Measurements from ENCODE around the gene IQGAP1.
"Not testable (repeated sequence)": the region's sequence is repeated elsewhere in the genome, so short reads cannot be mapped to it uniquely, and the experiment has no call there.

IQGAP1 gene

GRCh38 chr15:90387534-90388461 is at the start of gene IQGAP1:
Gene IQGAP1, plus strand, starts transcription at chr15:90388242. Its CDS starts 100 bp downstream, at chr15:90388342.
- peak within 1 kb of the TSS; percentile 84 for H3K4me3 Mint-ChIP-seq
- H3K9me3 Mint-ChIP-seq = no peaks in the 10 kb centered on the region
- peaks cover 36% of the 10 kb centered on the region for H3K36me3 Mint-ChIP-seq
- ATAC-seq = peak; percentile 97
- peak within 1 kb of the TSS; percentile 96 for H3K27ac Mint-ChIP-seq
- no peaks in the 10 kb centered on the region for H3K27me3 Mint-ChIP-seq
- H3K4me1 Mint-ChIP-seq = peaks cover 48% of the 10 kb centered on the region

GRCh38 chr15:90338532-90338931 is 49.5 kb upstream of the IQGAP1 start:
- H3K4me3 Mint-ChIP-seq = no peak overlapping the region
- ATAC-seq = no peak
- no peak overlapping the region for H3K27ac Mint-ChIP-seq
- no peaks in the 10 kb centered on the region for H3K9me3 Mint-ChIP-seq
- H3K36me3 Mint-ChIP-seq = no peaks in the 10 kb centered on the region
- H3K4me1 Mint-ChIP-seq = peaks cover 15% of the 10 kb centered on the region
- H3K27me3 Mint-ChIP-seq = no peaks in the 10 kb centered on the region

GRCh38 chr15:90340345-90340744 is 47.7 kb upstream of the IQGAP1 start:
- Mint-ChIP-seq H3K4me1 (peaks cover 15% of the 10 kb centered on the region), H3K36me3 (no peaks in the 10 kb centered on the region), H3K4me3 (no peak overlapping the region), H3K27me3 (no peaks in the 10 kb centered on the region), H3K27ac (no peak overlapping the region), H3K9me3 (no peaks in the 10 kb centered on the region)
- no peak for ATAC-seq

- no peak for ATAC-seq
- H3K4me3 Mint-ChIP-seq = no peak overlapping the region
- no peaks in the 10 kb centered on the region for H3K9me3 Mint-ChIP-seq
- H3K27me3 Mint-ChIP-seq = no peaks in the 10 kb centered on the region
- H3K36me3 Mint-ChIP-seq = no peaks in the 10 kb centered on the region
- H3K27ac Mint-ChIP-seq = no peak overlapping the region
- peaks cover 5% of the 10 kb centered on the region for H3K4me1 Mint-ChIP-seq
Observed at GRCh38 chr15:90343302-90343790, 44.7 kb upstream of the IQGAP1 start.

GRCh38 chr15:90344662-90345061 is 43.4 kb upstream of the IQGAP1 start:
- H3K9me3 Mint-ChIP-seq = no peaks in the 10 kb centered on the region
- no peaks in the 10 kb centered on the region for H3K36me3 Mint-ChIP-seq
- H3K4me1 Mint-ChIP-seq = peaks cover 5% of the 10 kb centered on the region
- H3K4me3 Mint-ChIP-seq = no peak overlapping the region
- H3K27me3 Mint-ChIP-seq = no peaks in the 10 kb centered on the region
- H3K27ac Mint-ChIP-seq = no peak overlapping the region
- ATAC-seq = no peak

- H3K27ac Mint-ChIP-seq = no peak overlapping the region
- no peak overlapping the region for H3K4me3 Mint-ChIP-seq
- H3K9me3 Mint-ChIP-seq = no peaks in the 10 kb centered on the region
- no peak for ATAC-seq
- no peaks in the 10 kb centered on the region for H3K36me3 Mint-ChIP-seq
- H3K27me3 Mint-ChIP-seq = no peaks in the 10 kb centered on the region
- peaks cover 5% of the 10 kb centered on the region for H3K4me1 Mint-ChIP-seq
Observed at GRCh38 chr15:90345857-90346256, 42.2 kb upstream of the IQGAP1 start.

GRCh38 chr15:90347431-90348065 is 40.5 kb upstream of the IQGAP1 start:
- H3K4me1 Mint-ChIP-seq = peaks cover 13% of the 10 kb centered on the region
- H3K4me3 Mint-ChIP-seq, H3K27me3 Mint-ChIP-seq, H3K9me3 Mint-ChIP-seq, H3K27ac Mint-ChIP-seq, ATAC-seq, H3K36me3 Mint-ChIP-seq: not testable (repeated sequence)

GRCh38 chr15:90348456-90348855 is 39.6 kb upstream of the IQGAP1 start:
- Mint-ChIP-seq H3K36me3 (no peaks in the 10 kb centered on the region), H3K27me3 (no peaks in the 10 kb centered on the region), H3K9me3 (no peaks in the 10 kb centered on the region), H3K4me1 (peaks cover 12% of the 10 kb centered on the region), H3K27ac (no peak overlapping the region), H3K4me3 (no peak overlapping the region)
- ATAC-seq = no peak

GRCh38 chr15:90349072-90349471 is 39.0 kb upstream of the IQGAP1 start:
- peaks cover 12% of the 10 kb centered on the region for H3K4me1 Mint-ChIP-seq
- H3K27me3 Mint-ChIP-seq = no peaks in the 10 kb centered on the region
- no peak overlapping the region for H3K27ac Mint-ChIP-seq
- H3K36me3 Mint-ChIP-seq = no peaks in the 10 kb centered on the region
- no peak overlapping the region for H3K4me3 Mint-ChIP-seq
- no peaks in the 10 kb centered on the region for H3K9me3 Mint-ChIP-seq
- no peak for ATAC-seq

- no peak for ATAC-seq
- Mint-ChIP-seq H3K27ac (no peak overlapping the region), H3K27me3 (no peaks in the 10 kb centered on the region), H3K4me1 (peaks cover 12% of the 10 kb centered on the region), H3K4me3 (no peak overlapping the region), H3K9me3 (no peaks in the 10 kb centered on the region), H3K36me3 (no peaks in the 10 kb centered on the region)
Observed at GRCh38 chr15:90349821-90350220, 38.2 kb upstream of the IQGAP1 start.

GRCh38 chr15:90351479-90352106 is 36.4 kb upstream of the IQGAP1 start:
- Mint-ChIP-seq H3K36me3 (no peaks in the 10 kb centered on the region), H3K27me3 (no peaks in the 10 kb centered on the region), H3K9me3 (no peaks in the 10 kb centered on the region), H3K4me1 (peaks cover 12% of the 10 kb centered on the region), H3K27ac (peak overlapping the region; percentile 82), H3K4me3 (peak overlapping the region; percentile 87)
- peak; percentile 2 for ATAC-seq

- Mint-ChIP-seq H3K27me3 (no peaks in the 10 kb centered on the region), H3K4me3 (peak within 1 kb of the TSS; percentile 87), H3K36me3 (no peaks in the 10 kb centered on the region), H3K27ac (peak within 1 kb of the TSS; percentile 82), H3K4me1 (peaks cover 12% of the 10 kb centered on the region), H3K9me3 (no peaks in the 10 kb centered on the region)
- peak; percentile 99 for ATAC-seq
Observed at GRCh38 chr15:90352107-90352893, 35.7 kb upstream of the IQGAP1 start, which contains the start of gene ZNF774. Gene ZNF774, plus strand, starts transcription at chr15:90352284. Its CDS starts 2,377 bp downstream, at chr15:90354661.

- H3K36me3 Mint-ChIP-seq = no peaks in the 10 kb centered on the region
- H3K9me3 Mint-ChIP-seq = no peaks in the 10 kb centered on the region
Observed at GRCh38 chr15:90354986-90355385, 33.1 kb upstream of the IQGAP1 start.

GRCh38 chr15:90358124-90359033 is 29.7 kb upstream of the IQGAP1 start:
- Mint-ChIP-seq H3K9me3 (no peaks in the 10 kb centered on the region), H3K4me3 (no peak overlapping the region), H3K36me3 (no peaks in the 10 kb centered on the region), H3K27ac (no peak overlapping the region), H3K27me3 (no peaks in the 10 kb centered on the region), H3K4me1 (peaks cover 9% of the 10 kb centered on the region)
- ATAC-seq = no peak

More at GRCh38 chr15:90354986-90355385, 33.1 kb upstream of the IQGAP1 start:
- H3K27ac Mint-ChIP-seq = no peak overlapping the region
- H3K4me1 Mint-ChIP-seq = peaks cover 12% of the 10 kb centered on the region
- H3K4me3 Mint-ChIP-seq = no peak overlapping the region
- no peaks in the 10 kb centered on the region for H3K27me3 Mint-ChIP-seq
- ATAC-seq = no peak

All from stimulated activated memory B cell treated with anti-CD40 and anti-IgM and Interleukin-4, amounts not matched to agents 10 μg/mL and 1 μg/mL and 100 μg/mL, for 72 hours (primary cell).